ENCODE data around the gene SLC1A7.

Gene SLC1A7

DNA sequence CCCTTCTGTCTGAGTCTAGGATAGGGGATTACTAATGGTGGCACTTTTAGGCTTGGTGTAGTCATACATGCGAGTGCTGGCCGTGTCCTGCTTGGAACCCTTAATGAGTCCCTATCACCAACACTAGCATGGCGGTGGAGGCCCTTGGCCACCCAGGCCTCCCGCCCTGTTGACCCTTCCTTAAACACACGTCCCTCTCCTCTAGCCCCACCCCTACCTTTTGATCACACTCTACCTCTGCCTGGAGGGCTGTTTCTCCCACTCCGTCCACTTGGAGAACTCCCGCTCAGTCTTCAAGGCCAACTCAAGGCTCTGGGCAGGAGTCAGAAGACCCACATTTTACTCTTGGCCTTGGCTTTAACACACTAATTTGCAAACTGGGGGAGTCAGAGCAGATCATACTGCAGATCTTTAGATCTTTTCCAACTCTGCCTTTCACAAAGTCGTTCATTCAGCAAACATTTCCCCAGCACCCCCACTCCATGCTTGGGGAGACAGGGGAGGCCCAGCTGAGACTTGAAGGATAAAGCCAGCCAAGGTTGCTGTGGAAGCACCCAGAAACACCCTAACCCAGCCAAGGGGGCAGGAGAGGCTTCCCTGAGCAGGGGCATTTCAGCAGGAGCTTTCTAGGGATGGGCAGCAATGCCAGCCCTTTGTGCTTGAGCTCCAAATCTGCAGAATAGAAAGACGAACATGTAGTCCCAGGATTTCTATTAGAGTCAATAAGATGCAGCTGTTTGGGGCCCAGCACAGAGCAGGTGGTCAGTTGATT, 78.5 kb downstream of the SLC1A7 start:
- Histone ChIP-seq H3K27ac (ENCODE audit: low read depth, low read length) (no peak overlapping the region), H3K4me3 (ENCODE audit: low read depth, low read length) (no peak overlapping the region), H3K36me3 (ENCODE audit: control insufficient read depth, insufficient read depth, low read length) (no peaks in the 10 kb centered on the region), H3K9me3 (ENCODE audit: control insufficient read depth, insufficient read depth, low read length) (no peaks in the 10 kb centered on the region), H3K9ac (ENCODE audit: low read depth, low read length) (no peak overlapping the region), H3K27me3 (ENCODE audit: control insufficient read depth, insufficient read depth, low read length) (peaks cover 62% of the 10 kb centered on the region), H3K4me1 (ENCODE audit: control insufficient read depth, insufficient read depth, low read length) (no peaks in the 10 kb centered on the region; the same call in 1 of the 2 replicates)

DNA sequence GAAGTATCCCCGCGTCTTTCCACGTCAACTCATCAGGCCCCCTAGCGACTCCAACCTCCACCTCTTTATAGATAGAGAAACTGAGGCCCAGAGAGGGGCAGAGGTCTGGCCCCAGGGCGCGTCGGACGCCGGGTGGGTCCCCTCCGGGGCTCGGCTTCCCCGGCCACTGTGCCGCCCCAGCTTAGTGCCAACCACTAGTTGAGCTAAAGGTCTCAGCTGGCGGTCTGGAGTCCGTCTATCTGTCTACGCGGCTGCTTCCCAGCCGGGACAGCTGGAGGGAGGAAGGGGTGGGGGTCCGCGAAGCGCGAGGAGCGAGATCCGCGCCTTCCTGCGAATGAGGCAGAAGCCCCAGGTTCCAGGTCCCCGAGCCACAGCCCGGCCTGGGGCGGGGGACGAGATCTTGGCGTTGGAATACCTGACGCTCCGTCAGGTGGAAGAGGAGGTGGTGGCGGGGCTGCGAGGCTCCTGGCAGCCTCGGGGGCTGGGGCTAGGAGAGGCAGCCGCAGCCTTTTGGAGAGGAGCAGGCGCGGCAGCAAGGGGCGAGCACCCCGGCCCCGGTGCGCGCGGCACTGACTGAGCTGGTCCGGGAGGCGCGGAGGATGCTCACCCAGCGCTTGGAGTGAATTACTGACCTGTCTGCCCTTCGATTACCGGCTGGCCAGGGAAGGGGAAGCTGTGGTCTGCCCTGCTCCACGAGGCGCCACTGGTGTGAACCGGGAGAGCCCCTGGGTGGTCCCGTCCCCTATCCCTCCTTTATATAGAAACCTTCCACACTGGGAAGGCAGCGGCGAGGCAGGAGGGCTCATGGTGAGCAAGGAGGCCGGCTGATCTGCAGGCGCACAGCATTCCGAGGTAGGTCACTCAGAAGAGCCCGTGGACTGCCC, 79.5 kb downstream of the SLC1A7 start:
- H3K36me3 ChIP-seq (ENCODE audit: control insufficient read depth, insufficient read depth, low read length), result no peaks in the 10 kb centered on the region
- H3K9ac ChIP-seq (ENCODE audit: low read depth, low read length), result no peak overlapping the region; the same call in 1 of the 2 replicates
- H3K27ac ChIP-seq (ENCODE audit: low read depth, low read length), result no peak overlapping the region
- no peaks in the 10 kb centered on the region for H3K9me3 ChIP-seq (ENCODE audit: control insufficient read depth, insufficient read depth, low read length)
- peaks cover 72% of the 10 kb centered on the region for H3K27me3 ChIP-seq (ENCODE audit: control insufficient read depth, insufficient read depth, low read length)
- H3K4me1 ChIP-seq (ENCODE audit: control insufficient read depth, insufficient read depth, low read length), result no peaks in the 10 kb centered on the region; the same call in 1 of the 2 replicates
- H3K4me3 ChIP-seq (ENCODE audit: low read depth, low read length), result peak overlapping the region; percentile 62

DNA sequence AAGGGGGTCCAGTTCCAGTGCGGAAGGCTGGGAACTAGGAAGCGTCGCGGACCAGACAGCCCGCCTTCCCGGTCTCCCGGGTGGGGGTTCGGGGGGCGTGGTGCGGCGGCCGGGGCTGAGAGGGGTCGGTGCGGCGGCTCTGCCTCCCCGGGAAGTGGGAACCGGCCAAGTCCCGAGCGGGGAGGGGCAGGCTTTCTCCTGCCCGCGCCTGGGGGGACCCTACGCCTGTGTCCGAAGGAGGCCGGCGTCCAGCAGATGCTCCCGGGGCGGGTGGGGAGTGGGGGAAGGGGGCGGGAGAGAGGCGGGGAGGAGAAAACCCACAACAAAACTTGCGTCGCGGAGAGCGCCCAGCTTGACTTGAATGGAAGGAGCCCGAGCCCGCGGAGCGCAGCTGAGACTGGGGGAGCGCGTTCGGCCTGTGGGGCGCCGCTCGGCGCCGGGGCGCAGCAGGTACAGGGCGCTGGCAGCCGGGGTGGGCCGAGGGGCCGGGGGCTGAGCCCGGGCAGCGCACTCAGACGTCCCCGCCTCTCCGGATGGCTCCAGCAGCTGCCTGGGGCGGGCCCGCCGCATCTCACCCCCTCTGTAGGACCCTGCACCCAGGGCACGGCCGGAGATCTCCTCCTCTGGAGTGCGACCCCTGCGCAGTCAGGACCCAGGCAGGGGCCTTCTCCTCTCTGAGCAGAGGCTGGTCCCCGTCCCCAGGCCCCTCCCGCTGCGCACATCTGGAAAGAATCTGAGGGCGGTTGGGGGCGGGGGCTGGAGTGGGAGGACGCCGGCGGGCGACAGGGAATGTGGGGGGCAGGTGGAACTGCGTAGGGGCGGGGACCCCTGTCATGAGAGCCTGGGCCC, 80.4 kb downstream of the SLC1A7 start, which contains the start of gene PODN:
PODN (plus strand) TSS at position 355 of the 849 bp plus-strand sequence. CDS start 7,643 bp downstream, outside the sequence.
- Histone ChIP-seq H3K4me3 (ENCODE audit: low read depth, low read length) (peak within 1 kb of the TSS; percentile 62), H3K27me3 (ENCODE audit: control insufficient read depth, insufficient read depth, low read length) (peaks cover 76% of the 10 kb centered on the region), H3K4me1 (ENCODE audit: control insufficient read depth, insufficient read depth, low read length) (no peaks in the 10 kb centered on the region; the same call in 1 of the 2 replicates), H3K9me3 (ENCODE audit: control insufficient read depth, insufficient read depth, low read length) (no peaks in the 10 kb centered on the region), H3K9ac (ENCODE audit: low read depth, low read length) (no peak within 1 kb of the TSS; the same call in 1 of the 2 replicates), H3K36me3 (ENCODE audit: control insufficient read depth, insufficient read depth, low read length) (no peaks in the 10 kb centered on the region), H3K27ac (ENCODE audit: low read depth, low read length) (no peak within 1 kb of the TSS)

DNA sequence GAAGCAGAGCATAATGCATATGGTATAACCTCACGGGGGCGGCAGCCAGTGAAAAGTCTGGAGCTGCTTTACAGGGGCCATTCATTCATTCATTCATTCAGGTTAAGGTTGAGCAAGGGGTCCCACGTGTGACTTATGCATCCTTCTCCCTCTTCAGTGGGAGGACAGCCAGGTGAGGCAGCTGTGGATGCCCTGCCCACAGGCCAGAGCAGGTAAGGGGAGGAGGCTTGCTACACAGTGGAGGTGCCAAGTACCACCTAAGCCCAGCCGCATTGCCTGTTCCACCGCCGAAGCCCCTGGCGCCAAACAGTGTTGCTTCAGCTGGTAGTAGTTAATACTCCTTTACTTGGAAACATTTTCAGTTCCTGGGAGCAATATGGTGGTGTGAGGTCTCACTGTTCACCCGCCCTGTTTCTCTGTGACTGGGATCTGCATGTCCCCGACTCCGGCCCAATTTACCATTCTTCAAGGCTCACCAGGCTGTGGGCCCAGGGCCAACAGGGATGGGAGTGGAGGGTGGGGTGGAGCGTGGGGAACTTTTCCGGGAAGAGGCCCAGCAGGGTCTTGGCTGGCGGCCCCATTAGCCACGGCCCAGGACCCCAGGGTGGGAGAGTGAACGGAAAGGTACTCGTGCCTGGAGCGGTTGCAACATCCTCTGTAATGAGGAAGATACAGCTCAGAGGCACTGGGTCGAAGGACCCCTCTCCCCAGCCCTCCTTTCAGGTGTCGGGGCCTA, 81.1 kb downstream of the SLC1A7 start:
- Histone ChIP-seq H3K27me3 (ENCODE audit: control insufficient read depth, insufficient read depth, low read length) (peaks cover 76% of the 10 kb centered on the region), H3K9ac (ENCODE audit: low read depth, low read length) (no peak overlapping the region), H3K27ac (ENCODE audit: low read depth, low read length) (no peak overlapping the region), H3K9me3 (ENCODE audit: control insufficient read depth, insufficient read depth, low read length) (no peaks in the 10 kb centered on the region), H3K4me1 (ENCODE audit: control insufficient read depth, insufficient read depth, low read length) (no peaks in the 10 kb centered on the region; the same call in 1 of the 2 replicates), H3K4me3 (ENCODE audit: low read depth, low read length) (peak overlapping the region; percentile 62), H3K36me3 (ENCODE audit: control insufficient read depth, insufficient read depth, low read length) (no peaks in the 10 kb centered on the region)

DNA sequence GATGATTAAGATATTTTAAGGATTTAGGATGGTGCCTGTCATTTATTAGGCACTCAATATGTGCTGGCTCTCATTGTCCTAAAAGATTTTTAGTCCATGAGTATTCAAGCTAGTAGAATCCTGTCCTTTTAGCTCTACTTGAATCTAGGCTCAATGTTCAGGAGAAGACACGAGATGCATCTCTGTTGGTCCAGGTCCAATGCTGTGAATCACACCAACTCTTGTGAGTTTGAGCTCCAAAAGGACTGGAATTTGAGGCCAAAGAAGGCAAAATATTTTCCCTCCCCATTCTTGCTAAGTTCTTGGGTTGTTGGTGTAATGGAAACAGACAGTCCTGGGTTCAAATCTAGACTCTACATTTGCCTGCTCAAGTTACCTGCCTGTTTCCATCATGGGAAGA, 81.9 kb downstream of the SLC1A7 start:
- H3K27me3 ChIP-seq (ENCODE audit: control insufficient read depth, insufficient read depth, low read length), result peaks cover 75% of the 10 kb centered on the region

DNA sequence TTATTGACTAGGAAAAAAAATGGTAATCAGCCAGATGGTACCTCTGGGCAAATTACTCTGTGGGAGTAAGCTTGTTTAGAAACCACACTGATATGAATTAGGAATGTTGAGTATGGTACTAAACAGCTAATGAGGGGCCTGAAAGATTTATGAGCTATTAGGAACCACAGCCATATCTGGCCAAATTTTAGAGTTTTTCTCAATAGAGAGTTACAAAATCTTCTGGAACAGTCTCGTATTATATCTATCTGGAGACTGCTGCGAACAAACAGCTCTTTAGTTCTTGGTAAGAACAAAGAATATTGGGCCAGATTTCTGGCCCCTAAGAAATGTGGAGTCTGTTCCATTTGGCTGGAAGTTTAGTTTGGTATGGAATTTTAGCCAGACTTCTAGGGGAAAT, 85.3 kb downstream of the SLC1A7 start:
- Histone ChIP-seq H3K9me3 (ENCODE audit: control insufficient read depth, insufficient read depth, low read length) (no peaks in the 10 kb centered on the region), H3K9ac (ENCODE audit: low read depth, low read length) (no peak overlapping the region), H3K27me3 (ENCODE audit: control insufficient read depth, insufficient read depth, low read length) (peaks cover 46% of the 10 kb centered on the region), H3K36me3 (ENCODE audit: control insufficient read depth, insufficient read depth, low read length) (no peaks in the 10 kb centered on the region), H3K27ac (ENCODE audit: low read depth, low read length) (no peak overlapping the region), H3K4me1 (ENCODE audit: control insufficient read depth, insufficient read depth, low read length) (no peaks in the 10 kb centered on the region), H3K4me3 (ENCODE audit: low read depth, low read length) (no peak overlapping the region)

More for the DNA sequence above, 81.9 kb downstream of the SLC1A7 start:
- H3K27ac ChIP-seq (ENCODE audit: low read depth, low read length), result no peak overlapping the region
- no peaks in the 10 kb centered on the region; the same call in 1 of the 2 replicates for H3K4me1 ChIP-seq (ENCODE audit: control insufficient read depth, insufficient read depth, low read length)
- H3K9me3 ChIP-seq (ENCODE audit: control insufficient read depth, insufficient read depth, low read length), result no peaks in the 10 kb centered on the region
- H3K4me3 ChIP-seq (ENCODE audit: low read depth, low read length), result no peak overlapping the region
- no peaks in the 10 kb centered on the region for H3K36me3 ChIP-seq (ENCODE audit: control insufficient read depth, insufficient read depth, low read length)
- H3K9ac ChIP-seq (ENCODE audit: low read depth, low read length), result no peak overlapping the region

DNA sequence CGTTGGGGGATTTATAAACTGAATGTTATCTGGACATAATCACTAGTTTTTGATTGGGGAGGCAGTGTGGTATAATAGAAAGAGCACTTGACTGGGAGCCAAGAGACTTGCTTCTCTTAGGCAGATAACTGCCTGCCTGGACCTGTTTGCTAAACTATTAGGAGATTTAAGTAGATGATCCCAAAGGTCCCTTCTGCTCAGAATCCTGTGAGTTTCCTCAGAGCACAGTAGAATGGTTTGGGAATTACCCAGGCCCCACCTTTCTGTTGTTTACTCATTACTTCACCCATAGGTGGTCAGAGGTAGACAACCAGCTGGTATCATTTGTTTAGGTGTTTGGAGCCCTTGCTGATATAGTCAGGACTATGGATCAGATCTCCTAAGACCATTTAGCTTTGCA, 90.8 kb downstream of the SLC1A7 start:
- H3K27ac ChIP-seq (ENCODE audit: low read depth, low read length), result no peak overlapping the region
- no peaks in the 10 kb centered on the region for H3K27me3 ChIP-seq (ENCODE audit: control insufficient read depth, insufficient read depth, low read length)
- peaks cover 27% of the 10 kb centered on the region for H3K4me1 ChIP-seq (ENCODE audit: control insufficient read depth, insufficient read depth, low read length)
- H3K36me3 ChIP-seq (ENCODE audit: control insufficient read depth, insufficient read depth, low read length), result no peaks in the 10 kb centered on the region; the same call in 1 of the 2 replicates
- no peak overlapping the region for H3K4me3 ChIP-seq (ENCODE audit: low read depth, low read length)
- no peaks in the 10 kb centered on the region for H3K9me3 ChIP-seq (ENCODE audit: control insufficient read depth, insufficient read depth, low read length)
- H3K9ac ChIP-seq (ENCODE audit: low read depth, low read length), result no peak overlapping the region

DNA sequence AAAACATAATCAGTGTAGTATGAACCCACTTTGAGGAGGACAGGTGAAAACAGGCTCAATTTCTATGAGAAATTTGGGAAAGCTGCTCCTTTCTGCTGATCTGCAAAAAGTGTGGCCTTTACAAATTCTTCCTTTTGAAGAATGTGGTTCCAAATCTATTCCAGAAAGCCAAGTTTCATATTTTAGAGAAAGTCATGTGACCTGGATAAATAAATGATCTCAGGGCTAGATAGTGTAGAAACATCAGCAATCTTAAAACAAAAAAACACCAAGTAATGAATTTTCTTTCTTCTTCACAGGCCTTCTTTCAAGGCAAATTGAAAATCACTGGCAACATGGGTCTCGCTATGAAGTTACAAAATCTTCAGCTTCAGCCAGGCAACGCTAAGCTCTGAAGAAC, 92.1 kb downstream of the SLC1A7 start:
- Histone ChIP-seq H3K4me1 (ENCODE audit: control insufficient read depth, insufficient read depth, low read length) (peaks cover 27% of the 10 kb centered on the region), H3K9ac (ENCODE audit: low read depth, low read length) (no peak overlapping the region), H3K27me3 (ENCODE audit: control insufficient read depth, insufficient read depth, low read length) (no peaks in the 10 kb centered on the region), H3K9me3 (ENCODE audit: control insufficient read depth, insufficient read depth, low read length) (no peaks in the 10 kb centered on the region), H3K4me3 (ENCODE audit: low read depth, low read length) (no peak overlapping the region), H3K36me3 (ENCODE audit: control insufficient read depth, insufficient read depth, low read length) (no peaks in the 10 kb centered on the region; the same call in 1 of the 2 replicates), H3K27ac (ENCODE audit: low read depth, low read length) (peak overlapping the region; percentile 44)

DNA sequence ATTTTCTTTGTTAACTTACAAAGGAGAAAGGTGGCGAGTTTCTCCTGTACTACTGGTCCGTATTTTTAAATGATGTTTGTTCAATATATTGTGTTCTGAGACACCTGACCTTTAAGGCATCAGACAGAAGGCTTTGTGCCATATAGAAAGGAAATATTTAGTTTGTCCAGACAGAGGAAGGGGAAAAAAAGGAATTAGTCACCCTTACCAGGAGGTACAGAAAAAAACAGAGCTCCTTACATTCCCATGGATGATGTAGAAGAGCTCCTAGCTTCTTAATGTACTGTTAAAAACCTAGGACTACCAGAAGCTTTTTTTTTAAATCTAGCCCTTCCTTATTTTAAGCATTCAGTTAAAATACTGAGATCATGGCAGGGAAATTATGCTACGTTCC, 92.9 kb downstream of the SLC1A7 start:
- H3K36me3 ChIP-seq (ENCODE audit: control insufficient read depth, insufficient read depth, low read length), result no peaks in the 10 kb centered on the region; the same call in 1 of the 2 replicates
- H3K4me1 ChIP-seq (ENCODE audit: control insufficient read depth, insufficient read depth, low read length), result peaks cover 27% of the 10 kb centered on the region
- H3K9me3 ChIP-seq (ENCODE audit: control insufficient read depth, insufficient read depth, low read length), result no peaks in the 10 kb centered on the region
- H3K27ac ChIP-seq (ENCODE audit: low read depth, low read length), result peak overlapping the region; percentile 44
- no peaks in the 10 kb centered on the region for H3K27me3 ChIP-seq (ENCODE audit: control insufficient read depth, insufficient read depth, low read length)
- H3K4me3 ChIP-seq (ENCODE audit: low read depth, low read length), result no peak overlapping the region
- no peak overlapping the region for H3K9ac ChIP-seq (ENCODE audit: low read depth, low read length)
